ENCODE results near the gene TSEN54.

The TSEN54 gene

DNA sequence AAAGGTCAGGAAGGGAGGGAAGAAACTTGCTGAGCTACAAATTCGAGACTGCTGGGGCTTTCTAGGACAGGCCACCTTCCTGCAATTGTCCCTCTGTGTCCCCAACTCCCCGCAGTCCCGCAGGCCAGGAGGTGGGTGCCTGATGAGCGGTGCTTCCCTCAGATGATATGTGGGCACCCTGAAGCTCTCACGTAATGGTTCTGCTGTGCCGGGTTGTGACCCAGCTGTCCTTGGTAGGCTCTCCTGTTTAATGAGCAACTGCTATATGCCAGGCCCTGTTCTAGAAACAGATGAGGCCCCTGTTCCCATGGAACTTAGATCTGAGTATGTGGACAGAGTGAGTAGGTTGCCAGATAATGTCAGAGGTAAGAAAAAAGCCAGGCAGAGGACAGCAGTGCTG, 49.3 kb downstream of the TSEN54 start:
- DNase-seq (ENCODE audit: low read depth), result no peak

- no peak for DNase-seq (ENCODE audit: low read depth)
Measured at GRCh38 chr17:75566416-75566815, 50.1 kb downstream of the TSEN54 start.

GRCh38 chr17:75566834-75567233, 50.5 kb downstream of the TSEN54 start:
- DNase-seq (ENCODE audit: low read depth), result no peak

- no peak for DNase-seq (ENCODE audit: low read depth)
Measured at GRCh38 chr17:75568412-75569255, 52.3 kb downstream of the TSEN54 start.

- no peak for DNase-seq (ENCODE audit: low read depth)
Measured at GRCh38 chr17:75570034-75570676, 53.8 kb downstream of the TSEN54 start.

DNA sequence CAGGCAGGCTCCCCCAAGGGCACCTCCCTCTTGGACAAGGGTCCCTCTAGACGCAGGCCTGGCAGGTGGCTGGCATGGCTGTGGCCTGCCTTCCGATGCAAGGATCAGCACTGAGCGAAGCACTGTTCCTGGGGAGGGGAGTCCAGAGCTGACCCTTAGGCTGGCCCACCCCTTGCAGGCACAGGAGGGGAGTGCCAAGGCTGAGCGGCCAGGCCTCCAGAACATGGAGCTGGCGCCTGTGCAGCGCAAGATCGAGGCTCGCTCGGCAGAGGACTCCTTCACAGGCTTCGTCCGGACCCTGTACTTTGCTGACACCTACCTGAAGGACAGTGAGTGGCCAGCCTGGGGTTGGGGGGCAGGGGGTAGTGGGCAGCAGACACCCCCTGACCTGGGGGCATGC, 54.4 kb downstream of the TSEN54 start:
- DNase-seq (ENCODE audit: low read depth), result no peak

DNA sequence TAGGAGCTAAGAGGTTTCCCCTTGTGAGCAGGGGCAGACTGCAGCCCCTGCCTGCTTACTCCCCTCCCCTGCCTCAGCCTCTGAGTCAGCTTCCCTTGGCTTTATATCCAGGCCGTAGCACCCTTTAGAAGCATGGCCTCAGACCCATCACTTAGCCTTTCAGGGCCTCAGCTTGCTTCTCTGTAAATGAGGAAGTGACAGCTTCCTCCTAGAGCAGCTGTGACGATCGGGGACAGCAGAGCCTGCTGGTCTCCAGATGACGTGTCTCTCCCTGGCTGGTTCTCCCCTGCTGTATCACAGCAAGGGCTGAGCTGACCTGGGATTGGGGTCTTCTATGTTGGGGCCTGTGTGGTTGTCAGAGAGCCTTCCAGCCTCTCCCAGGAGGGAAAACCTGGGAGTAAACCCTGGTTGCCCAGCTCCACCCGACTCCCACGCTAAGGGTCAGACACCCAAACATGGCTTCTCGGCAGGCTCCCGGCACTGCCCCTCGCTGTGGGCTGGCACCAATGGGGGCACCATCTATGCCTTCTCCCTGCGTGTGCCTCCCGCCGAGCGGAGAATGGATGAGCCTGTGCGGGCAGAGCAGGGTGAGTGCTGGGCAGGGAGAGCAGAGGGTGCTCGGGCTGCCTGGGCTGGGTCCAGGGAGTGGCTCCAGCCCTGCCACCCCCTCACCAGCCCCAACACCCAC, 55.0 kb downstream of the TSEN54 start:
- DNase-seq (ENCODE audit: low read depth), result no peak

DNA sequence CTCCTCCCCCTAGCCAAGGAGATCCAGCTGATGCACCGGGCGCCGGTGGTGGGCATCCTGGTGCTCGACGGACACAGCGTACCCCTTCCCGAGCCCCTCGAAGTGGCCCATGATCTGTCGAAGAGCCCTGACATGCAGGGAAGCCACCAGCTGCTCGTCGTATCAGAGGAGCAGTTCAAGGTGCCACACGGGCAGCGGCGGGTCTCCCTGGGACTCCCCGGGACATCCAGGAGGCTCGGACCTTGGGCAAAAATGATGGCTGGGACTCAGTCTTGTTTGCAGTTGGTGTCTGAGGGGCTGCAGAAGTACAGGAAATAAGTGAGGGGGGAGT, 55.5 kb downstream of the TSEN54 start:
- no peak for DNase-seq (ENCODE audit: low read depth)

DNA sequence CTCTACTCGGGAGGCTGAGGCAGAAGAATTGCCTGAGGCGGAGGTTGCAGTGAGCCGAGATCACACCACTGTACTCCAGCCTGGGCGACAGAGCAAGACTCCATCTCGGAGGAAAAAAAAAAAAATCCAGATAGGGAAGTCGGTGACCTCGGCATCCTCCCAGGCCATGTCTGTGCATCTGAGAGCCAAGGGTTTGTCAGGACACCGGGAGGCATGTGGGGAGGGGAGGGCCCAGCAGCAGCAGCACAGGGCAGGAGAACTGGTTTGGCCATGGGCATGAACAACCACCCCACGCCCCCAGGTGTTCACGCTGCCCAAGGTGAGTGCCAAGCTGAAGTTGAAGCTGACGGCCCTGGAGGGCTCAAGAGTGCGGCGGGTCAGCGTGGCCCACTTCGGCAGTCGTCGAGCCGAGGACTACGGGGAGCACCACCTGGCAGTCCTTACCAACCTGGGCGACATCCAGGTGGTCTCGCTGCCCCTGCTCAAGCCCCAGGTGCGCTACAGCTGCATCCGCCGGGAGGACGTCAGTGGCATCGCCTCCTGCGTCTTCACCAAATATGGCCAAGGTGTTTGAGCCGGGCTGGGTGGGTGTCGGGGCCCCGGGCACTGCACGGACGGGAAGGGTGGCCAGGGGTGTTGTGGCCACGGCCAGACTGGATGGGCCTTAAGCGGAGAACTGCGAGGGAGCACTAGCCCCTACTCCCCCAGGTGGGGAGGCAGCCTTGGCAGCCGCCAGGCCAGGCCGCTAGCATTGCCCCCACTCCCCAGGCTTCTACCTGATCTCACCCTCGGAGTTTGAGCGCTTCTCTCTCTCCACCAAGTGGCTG, 56.6 kb downstream of the TSEN54 start:
- no peak for DNase-seq (ENCODE audit: low read depth)

DNA sequence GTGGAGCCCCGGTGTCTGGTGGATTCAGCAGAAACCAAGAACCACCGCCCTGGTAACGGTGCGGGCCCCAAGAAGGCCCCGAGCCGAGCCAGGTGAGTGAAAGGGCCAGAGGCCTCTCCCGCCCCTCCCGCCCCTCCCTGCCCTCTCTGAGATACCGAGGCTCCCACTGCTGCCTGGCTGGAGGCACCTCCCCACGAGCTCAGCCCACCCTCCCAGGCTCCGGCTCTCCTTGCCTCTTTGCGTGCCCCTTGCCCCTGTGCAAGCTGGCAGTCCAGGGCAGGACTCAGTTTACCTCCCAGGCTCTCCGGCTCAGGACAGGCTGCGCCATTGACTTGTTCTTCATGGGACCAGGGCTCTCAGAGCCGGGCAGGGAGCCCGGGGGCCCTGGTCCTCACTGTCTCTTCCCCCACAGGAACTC, 57.2 kb downstream of the TSEN54 start:
- no peak for DNase-seq (ENCODE audit: low read depth)

- DNase-seq (ENCODE audit: low read depth), result no peak
Measured at GRCh38 chr17:75573994-75574393, 57.7 kb downstream of the TSEN54 start.

All from GM04504 (cell line).